GM18498 (cell line): ENCODE measurements around the gene R3HDM2.

Source experiments
- ATAC-seq: cut with Tn5 transposase; IDR thresholded peaks from one replicate; pipeline ENCODE4 v1.9.1; 2021; ENCODE audit warnings: mild to moderate bottlenecking, moderate library complexity; ENCODE audit not compliant: unreplicated experiment

R3HDM2 gene

GRCh38 chr12:57273516-57273915 is 157.3 kb downstream of the R3HDM2 start:
- ATAC-seq: no peak

GRCh38 chr12:57272337-57273151 is 158.3 kb downstream of the R3HDM2 start:
- no peak for ATAC-seq

GRCh38 chr12:57270966-57271470 is 159.8 kb downstream of the R3HDM2 start:
- no peak for ATAC-seq

- no peak for ATAC-seq
Measured at GRCh38 chr12:57268264-57268663, 162.6 kb downstream of the R3HDM2 start.

GRCh38 chr12:57266681-57267080 is 164.2 kb downstream of the R3HDM2 start:
- no peak for ATAC-seq

GRCh38 chr12:57263096-57263495 is 167.7 kb downstream of the R3HDM2 start:
- ATAC-seq: no peak

GRCh38 chr12:57262126-57262822 is 168.6 kb downstream of the R3HDM2 start:
- ATAC-seq: no peak

- ATAC-seq: no peak
Measured at GRCh38 chr12:57261428-57261865, 169.4 kb downstream of the R3HDM2 start.

- ATAC-seq: no peak
Measured at GRCh38 chr12:57260366-57260765, 170.5 kb downstream of the R3HDM2 start.

GRCh38 chr12:57258977-57259970 is 171.6 kb downstream of the R3HDM2 start:
- no peak for ATAC-seq

- no peak for ATAC-seq
Measured at GRCh38 chr12:57255916-57256315, 174.9 kb downstream of the R3HDM2 start.

GRCh38 chr12:57254506-57255280 is 176.2 kb downstream of the R3HDM2 start:
- ATAC-seq: no peak

- ATAC-seq: no peak
Measured at GRCh38 chr12:57250956-57251355, 179.9 kb downstream of the R3HDM2 start, which contains the start of gene STAC3. TSS of gene STAC3 (minus strand) at chr12:57251187. CDS start at chr12:57249636, 1,551 bp downstream.

- ATAC-seq: no peak
Measured at GRCh38 chr12:57250541-57250940, 180.3 kb downstream of the R3HDM2 start.

- no peak for ATAC-seq
Measured at GRCh38 chr12:57248934-57249742, 181.7 kb downstream of the R3HDM2 start.

GRCh38 chr12:57247041-57247440 is 183.8 kb downstream of the R3HDM2 start:
- ATAC-seq: no peak

- ATAC-seq: no peak
Measured at GRCh38 chr12:57244312-57244696, 186.5 kb downstream of the R3HDM2 start.

- peak; percentile 29 for ATAC-seq
Measured at GRCh38 chr12:57243521-57244311, 187.1 kb downstream of the R3HDM2 start.
